ENCODE measurements around the gene AAK1.

The AAK1 gene

DNA sequence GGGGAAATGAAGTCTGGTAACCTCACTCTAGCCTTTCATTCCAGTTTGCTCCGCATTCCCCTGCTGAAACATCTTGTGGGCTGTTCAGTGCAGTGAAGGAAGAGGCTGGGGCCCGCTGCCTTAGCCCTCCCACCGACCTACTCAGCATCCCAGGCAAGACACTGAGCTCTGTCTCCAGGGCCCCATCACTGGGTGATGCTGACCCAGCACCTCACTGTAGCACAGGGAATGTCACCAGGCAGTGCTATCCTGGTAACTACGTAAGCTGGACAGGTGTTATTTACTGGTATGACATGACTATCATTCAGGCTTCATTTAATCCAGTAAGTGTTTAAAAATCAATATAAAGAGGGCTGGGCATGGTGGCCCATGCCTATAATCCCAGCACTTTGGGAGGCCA, 105.3 kb downstream of the AAK1 start:
- TF ChIP-seq, protein P1, sequence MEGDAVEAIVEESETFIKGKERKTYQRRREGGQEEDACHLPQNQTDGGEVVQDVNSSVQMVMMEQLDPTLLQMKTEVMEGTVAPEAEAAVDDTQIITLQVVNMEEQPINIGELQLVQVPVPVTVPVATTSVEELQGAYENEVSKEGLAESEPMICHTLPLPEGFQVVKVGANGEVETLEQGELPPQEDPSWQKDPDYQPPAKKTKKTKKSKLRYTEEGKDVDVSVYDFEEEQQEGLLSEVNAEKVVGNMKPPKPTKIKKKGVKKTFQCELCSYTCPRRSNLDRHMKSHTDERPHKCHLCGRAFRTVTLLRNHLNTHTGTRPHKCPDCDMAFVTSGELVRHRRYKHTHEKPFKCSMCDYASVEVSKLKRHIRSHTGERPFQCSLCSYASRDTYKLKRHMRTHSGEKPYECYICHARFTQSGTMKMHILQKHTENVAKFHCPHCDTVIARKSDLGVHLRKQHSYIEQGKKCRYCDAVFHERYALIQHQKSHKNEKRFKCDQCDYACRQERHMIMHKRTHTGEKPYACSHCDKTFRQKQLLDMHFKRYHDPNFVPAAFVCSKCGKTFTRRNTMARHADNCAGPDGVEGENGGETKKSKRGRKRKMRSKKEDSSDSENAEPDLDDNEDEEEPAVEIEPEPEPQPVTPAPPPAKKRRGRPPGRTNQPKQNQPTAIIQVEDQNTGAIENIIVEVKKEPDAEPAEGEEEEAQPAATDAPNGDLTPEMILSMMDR (IDR thresholded peaks at IDR 0.05; ENCODE audit: low read depth, low read length) = no peak
- DNase-seq (ENCODE audit: extremely low read depth, low read depth) = no peak

DNA sequence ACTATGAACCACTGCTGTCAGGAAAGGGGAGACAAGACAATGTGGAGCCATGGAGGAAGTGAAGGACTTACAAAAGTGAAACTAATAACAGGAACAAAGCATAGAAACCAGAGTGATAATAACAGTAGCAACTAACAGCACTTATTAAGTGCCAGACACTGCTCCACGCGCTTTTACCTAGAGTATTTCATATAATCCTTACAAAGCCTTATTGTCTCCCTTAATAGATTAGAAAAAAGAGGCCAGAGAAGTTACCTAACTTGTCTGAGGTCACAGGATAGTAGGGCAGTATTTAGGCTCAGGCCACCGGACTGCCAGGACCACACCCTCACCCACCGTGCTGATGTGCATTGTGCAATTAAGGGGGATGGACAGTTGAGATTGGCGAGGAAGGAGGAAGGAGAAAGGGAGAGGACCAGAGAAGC, 107.7 kb downstream of the AAK1 start:
- DNase-seq (ENCODE audit: extremely low read depth, low read depth) = no peak
- TF ChIP-seq, protein P1 (IDR thresholded peaks at IDR 0.05; ENCODE audit: low read depth, low read length) = no peak

DNA sequence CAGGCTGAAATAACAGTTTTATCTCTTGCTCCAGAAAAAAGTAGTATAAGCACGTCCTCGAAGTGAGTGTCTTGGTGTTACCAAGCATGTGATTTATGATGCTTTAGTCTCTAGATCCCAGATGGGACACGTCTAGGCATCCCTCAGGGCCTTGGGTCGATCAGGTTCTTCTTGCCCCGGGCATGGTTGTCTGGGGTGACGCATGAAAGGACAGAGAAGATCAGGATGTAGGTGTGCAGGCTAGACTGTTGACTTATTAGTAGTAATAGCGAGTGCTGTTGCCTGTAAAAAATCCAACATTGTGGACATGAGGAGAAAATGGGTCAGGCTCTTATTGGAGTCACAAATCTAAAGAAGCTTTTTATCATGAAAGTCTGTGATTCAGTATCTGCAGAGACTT, 112.4 kb downstream of the AAK1 start:
- TF ChIP-seq, protein P1 (IDR thresholded peaks at IDR 0.05; ENCODE audit: low read depth, low read length) = no peak

DNA sequence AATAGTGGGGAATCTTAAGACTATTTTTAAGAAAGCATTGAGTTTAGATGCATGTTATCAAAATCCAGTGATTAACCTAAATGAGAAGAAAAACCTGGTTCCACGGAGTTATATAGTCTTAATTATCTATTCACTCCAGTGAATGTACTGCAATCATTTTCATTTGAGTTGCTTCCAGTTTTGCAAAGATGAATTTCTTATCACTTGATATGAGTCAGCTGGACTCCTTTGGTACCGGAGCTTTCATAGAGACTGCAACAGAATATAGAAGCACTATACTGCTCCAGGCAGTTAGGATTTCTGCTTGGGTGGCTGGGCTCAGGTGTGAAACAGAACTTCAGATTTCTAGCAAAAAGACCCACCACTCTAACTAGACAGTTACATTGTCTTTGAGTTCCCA, 114.1 kb downstream of the AAK1 start:
- DNase-seq (ENCODE audit: extremely low read depth, low read depth) = no peak
- TF ChIP-seq, protein P1 (IDR thresholded peaks at IDR 0.05; ENCODE audit: low read depth, low read length) = no peak

More for the DNA sequence above, 112.4 kb downstream of the AAK1 start:
- no peak for DNase-seq (ENCODE audit: extremely low read depth, low read depth)

DNA sequence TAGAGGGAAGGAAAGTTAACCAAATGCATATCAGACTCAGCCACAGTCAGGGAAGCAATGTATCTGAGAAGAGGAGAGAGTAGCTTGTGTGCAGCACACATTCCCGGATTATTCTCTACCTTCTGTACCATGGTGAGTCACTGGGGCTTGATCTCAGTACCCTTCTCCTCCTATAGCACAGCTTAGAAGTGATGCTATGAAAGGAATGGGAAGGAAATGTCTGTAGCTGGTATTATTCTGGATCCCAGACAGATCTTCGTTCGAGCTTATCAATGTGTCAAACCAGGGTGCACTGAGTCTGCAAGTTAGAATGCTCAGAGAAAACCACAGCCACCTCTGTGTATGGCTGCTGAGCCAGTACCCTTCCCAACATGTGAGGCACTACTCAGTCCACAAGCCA, 118.3 kb downstream of the AAK1 start:
- DNase-seq (ENCODE audit: extremely low read depth, low read depth) = no peak
- TF ChIP-seq, protein P1 (IDR thresholded peaks at IDR 0.05; ENCODE audit: low read depth, low read length) = no peak

DNA sequence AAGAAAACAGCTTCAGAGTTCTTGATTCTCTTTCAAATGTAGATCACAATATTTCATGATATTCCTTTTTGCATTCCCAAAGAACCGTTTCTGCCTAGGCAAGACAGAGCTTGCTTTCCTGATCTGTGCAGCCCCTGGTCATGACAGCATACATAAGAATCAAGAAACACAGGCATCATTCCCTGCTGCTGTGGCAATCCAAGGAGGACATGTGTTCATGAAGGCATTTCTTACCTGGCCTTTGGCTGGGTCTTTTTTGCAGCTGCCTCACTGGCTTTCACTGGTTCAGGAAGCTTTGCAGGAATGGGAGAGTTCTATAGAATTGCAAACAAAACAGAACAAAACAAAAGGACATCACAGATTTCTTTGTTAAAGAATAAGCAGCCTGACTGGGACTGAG, 118.7 kb downstream of the AAK1 start:
- TF ChIP-seq, protein P1 (IDR thresholded peaks at IDR 0.05; ENCODE audit: low read depth, low read length) = no peak

DNA sequence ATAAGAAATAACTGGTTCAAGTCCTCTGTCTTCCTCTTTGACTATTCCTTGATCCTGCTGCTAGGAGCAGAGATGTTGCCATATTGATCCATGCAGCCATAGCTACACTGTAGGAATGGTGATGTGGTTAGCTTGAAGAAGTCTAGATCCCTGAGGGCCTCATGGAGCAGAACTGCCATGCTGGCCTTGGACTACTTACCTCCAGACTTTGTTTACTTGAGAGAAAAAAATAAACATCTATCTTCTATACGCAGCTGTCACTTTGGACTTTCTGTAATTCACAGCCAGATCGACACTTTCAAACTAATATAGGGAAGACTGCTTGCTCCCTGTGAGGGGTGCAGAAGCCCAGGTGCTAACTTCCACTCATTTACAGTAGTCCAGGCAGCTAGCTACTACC, 121.8 kb downstream of the AAK1 start:
- no peak for DNase-seq (ENCODE audit: extremely low read depth, low read depth)
- TF ChIP-seq, protein P1 (IDR thresholded peaks at IDR 0.05; ENCODE audit: low read depth, low read length) = no peak

More for the DNA sequence above, 118.7 kb downstream of the AAK1 start:
- no peak for DNase-seq (ENCODE audit: extremely low read depth, low read depth)
